Stimulated activated CD4-positive, alpha-beta T cell treated with anti-CD3 and anti-CD28 coated beads, Interleukin-2, amount 100 ng/mL, for 48 hours (primary cell): ENCODE data around the gene MRPS10.
"Not testable (repeated sequence)": the region's sequence is repeated elsewhere in the genome, so short reads cannot be mapped to it uniquely, and the experiment has no call there.

ENCODE experiments used
- DNase-seq, 2 donors: peaks; one replicate each; pipeline ENCODE4 v3.0.0-alpha.2; 2020

The MRPS10 gene

DNA sequence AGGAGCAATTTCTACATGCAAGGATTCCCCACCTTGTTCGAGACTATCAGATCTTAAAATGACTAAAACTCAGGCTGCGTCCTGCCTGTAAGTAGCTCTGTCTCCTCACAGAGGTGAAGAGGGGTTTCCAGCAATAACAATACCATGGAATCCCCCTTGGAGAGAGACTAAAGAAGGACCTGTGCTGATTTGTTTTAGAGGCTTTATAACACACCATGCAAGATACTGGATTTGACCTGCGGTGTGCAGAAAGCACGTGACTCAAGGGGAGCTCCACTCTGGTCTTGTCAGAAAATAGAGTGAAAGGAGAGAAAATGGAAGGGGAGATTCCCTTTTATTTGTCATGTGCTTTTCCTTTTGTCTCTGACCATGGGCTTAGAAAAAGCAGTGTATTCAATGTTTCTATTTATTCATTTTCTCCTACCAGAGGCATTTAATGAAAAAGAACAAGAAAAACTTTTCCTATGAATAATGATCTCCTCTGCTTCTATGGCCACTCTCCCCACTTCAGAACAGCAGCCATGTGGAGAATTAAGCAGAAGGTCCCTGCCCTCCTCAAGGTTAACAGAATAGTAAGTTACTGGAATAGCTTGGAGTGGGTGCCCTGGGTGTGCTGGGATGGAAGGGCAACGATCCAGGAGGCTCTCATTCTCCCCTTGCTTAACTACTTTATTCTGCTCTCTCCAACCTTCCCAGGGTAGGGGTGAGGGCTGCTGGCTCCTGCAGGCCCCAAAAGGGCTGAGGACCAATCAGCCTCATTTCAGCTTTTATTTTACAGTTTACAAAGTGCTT is 19.2 kb upstream of the MRPS10 start:
- DNase-seq = no peak

DNA sequence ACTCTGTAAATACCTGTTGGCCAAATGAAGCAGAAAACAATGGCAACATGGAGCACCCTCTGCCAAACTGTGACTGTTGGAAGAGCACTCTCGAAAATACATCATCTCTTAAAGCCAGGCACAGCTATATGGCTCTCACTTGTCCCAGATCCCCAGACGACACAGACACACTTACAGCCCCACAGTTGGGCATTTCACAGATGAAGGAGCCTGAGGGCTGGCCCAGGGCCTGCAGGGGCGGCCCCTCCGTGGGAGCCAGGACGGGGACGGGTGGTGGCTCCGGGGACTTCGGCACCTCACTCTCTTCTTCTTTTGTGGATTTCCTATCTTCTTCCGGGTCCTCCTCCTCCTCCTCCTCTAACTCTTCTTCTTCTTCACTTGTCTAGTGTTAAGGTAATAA is 18.4 kb upstream of the MRPS10 start:
- no peak for DNase-seq

DNA sequence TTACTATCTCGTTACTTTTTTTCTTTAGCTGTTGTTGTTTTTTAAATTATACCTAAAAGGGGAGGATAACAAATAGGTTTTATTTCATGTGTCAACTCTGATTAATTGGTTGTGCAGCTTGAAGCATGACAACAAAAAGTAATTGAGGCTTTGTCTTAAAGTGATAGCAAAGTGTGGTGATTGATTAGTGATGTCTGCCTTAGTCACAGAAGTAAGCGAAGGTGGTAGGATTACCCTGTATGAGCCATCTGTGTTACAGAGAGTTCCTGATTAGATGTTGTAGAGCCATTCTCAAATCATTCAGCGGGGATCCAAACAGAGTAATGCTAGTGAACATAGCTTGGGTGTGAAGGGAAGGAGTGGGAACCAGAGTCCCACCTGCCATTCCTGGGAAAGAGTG is 14.4 kb upstream of the MRPS10 start:
- DNase-seq = no peak

DNA sequence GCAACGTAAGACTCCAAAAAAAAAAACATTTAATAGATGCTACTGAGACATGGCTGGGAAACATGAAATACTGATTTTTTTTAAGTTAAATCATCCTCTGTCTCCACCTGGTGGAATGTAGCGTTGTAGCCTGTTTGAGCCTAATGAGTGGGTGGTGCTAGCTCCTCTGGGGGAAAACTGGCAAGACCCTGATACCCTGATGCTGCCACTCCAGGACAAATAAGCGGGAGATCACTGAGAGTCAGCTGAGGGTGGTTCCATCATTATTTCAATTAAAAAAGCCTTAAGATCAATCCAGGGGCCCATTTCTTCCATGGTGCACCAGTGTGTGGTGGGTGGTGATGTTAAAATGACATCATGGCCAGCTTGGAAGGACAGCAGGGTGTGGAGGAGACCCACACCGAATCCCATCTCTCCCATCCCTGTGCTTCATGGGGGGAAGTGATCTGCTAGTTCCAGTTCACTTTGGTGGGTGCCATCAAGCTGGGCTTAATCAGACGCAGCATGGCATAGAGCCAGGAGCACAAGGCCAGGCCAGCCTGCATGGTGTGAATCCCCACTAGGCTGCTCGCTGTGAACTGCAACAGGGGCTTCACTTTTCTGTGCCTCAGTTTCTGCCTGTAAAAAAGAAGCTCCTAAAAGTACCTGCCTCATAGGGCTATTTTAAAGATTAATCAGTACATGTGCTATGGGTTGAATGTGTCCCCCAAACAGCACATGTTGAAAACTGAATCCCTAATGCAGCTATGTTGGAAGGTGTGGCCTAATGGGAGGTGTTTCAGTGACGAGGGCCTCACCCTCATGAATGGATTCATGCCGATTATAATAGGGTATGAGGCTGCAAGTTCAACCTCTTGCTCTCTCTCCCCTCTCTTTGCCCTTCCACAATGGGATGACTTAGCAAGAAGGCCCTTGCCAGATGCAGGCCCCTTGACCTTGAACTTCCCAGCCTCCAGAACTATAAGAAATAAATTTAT is 13.0 kb upstream of the MRPS10 start:
- no peak for DNase-seq

DNA sequence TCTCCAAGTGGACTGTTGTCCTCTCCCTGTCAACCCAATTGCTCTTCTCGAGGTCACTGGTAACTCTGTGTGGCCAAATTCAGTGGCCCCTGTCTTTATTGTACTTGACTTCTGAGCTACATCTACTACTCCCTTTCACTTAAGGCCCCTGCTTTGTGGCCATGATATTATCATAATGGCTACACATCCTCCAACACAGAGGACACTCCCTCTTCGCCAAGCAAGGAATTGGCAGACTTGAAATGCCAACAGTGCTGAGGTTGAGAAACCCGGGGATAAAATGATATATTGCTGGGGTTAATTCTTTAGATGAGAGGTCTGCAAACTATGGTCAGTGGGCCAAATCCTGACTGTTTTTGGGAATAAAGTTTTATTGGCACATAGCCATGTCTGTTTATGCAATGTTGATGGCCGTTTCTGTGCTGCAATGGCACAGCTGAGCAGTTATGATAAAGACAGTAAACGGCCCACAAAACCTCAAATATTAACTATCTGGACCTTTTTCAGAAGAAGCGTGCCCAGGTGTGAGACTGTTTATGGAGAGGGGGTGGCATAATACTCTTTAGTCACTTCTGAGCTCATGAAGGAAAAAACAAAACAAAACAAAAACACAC is 12.0 kb upstream of the MRPS10 start:
- no peak for DNase-seq

DNA sequence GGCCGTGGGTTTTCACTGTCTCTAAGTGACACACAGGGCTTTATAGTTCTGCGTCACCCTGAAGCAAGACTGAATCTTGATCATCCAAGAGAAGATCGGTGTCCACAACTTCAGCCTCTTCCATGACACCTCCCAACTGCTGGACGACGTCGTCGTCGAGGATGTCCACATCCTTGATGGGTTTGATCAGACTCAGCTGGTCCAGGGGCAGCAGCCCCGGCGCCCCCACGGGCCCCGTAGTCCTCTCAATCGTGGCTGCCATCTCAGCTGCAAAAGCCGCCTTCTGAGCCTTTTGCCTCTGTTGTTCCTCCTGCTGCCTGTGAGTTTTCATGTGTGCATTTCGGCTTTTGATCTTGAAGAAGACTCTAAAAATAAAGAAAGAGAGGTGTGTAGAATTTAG is 10.6 kb upstream of the MRPS10 start:
- DNase-seq = no peak

DNA sequence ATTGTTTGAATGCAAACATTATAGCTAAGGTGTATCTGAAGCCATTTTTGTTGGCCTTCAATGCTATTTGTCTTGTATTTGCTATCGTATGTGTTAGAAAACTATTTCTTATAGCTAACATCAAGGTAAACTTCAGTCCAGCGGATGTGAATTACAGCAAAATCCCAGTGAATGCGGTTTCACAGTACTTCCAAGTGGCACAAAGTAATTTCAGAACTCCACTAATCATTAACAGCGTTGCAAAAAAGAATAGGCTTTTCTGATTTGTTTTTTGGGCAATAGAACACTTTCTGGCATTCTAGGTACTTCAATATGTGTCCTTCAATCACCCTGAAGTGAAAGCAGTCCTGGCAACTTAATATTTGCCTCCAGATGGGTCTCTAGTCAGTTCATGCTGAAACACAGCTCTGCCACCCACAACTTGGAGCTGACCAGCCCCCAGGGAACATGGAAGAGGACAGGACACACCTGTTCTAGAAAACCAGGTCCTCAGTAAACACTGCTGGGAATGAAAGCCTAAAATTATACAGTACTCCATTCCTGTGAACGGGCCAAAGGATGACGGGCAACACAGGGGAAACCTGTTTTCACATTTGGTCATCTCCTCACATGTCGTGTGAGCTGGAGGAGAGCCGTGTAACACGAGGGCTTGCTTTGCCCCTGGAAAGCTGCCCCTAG is 9.7 kb upstream of the MRPS10 start:
- no peak for DNase-seq

DNA sequence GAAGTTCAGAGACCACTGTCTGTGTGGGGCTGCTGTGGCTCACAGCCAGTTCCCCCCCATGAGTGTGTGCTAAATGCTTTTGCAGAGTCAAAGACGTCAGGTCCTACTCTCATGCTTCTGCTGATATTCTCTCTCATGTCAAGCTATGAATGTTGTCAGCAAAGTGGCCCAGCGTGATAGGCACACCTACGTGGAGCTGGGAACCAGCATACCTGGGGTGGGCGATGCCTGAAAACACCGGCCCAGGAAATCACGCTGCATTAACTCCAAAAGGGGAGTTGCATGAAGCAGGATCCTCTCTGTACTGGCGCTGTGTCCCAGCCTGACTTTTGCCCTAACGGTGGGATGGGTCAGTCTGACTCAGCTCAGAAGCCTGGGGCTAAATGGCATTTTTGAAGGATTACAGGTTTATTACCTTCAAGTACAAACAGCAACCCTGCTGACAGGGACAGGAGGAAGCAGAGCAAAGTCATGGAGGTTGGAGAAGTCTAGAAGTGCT is 9.0 kb upstream of the MRPS10 start:
- no peak for DNase-seq

DNA sequence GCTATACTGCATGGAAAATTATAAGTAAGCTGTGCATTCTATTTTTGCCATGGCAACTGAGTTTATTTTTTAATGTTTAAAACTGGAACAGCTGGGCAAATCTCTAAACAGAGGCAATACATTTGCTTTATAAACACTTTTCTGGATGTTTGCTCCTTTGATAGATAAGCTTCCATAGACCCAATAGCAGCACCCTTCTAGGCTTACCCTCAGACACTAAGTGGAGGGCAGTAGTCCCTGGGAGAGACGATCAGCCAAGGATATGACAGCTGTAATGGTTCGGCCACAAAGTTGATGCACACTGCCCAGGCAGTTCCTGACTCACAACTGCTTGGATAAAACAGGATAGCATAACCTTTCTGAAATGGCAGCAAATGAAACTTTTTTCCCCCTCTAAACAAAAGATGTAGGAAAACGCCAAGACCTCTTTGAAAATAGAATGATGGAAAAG is 8.5 kb upstream of the MRPS10 start:
- no peak for DNase-seq

DNA sequence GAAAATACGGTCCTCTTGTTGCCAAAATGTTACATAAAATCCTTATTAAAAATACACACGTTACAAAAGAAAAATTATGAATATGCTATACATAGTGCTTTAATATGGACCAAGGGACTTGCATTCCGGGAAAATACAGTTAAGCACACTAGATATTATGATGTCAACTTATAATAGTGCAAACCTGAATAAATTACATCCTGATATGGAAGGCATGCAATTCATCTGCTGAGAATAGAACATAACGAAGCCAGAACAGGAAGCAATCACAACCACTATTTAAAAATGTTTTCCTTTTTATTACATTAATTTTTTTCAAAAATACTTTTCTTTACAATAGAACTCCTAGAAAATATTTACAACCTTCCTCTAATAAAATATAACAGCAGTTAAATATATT is 7.8 kb upstream of the MRPS10 start:
- DNase-seq = no peak

DNA sequence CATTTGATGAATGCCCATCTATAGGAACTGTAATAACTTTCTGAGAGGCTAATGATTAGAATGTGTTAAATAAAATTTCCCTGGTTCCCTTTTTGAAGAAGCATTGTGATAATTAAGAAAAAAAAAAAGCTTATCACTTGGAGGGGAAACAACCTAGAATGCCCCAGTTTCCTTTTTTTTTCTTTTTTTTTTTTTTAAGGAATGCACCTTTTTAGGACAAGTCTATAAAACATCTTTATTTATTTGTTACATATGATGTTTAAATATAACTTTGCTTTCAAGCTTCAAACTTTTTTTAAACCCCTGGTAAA is 7.3 kb upstream of the MRPS10 start:
- no peak for DNase-seq

DNA sequence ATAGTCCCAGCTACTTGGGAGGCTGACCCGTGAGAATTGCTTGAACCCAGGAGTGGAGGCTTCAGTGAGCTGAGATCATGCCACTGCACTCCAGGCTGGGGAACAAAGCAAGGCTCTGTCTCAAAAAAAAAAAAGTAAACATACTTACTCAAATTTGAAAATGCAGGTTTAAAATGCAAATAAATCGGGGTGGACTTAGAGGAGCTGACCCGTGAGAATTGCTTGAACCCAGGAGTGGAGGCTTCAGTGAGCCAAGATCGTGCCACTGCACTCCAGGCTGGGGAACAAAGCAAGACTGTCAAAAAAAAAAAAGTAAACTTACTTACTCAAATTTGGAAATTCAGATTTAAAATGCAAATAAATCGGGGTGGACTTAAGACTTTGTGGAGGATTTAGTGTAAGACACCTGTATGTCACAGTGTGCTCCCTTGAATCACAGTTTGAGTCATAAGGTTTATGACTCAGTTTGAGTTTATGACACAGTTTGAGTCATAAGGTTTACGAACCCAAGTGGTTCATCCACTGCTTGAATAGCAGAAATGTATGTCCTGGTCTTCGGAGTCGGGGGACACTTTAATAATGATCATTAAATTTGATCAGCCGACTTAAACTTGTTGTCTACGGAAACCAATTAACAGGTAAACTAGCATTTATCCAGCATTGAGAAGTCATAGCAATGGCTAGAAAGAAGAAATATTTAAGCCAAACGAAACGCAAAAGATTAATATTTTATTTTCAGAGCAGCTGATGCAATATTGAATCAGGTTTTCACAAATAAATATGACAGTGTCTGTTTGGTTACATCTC is 6.8 kb upstream of the MRPS10 start:
- DNase-seq = no peak

DNA sequence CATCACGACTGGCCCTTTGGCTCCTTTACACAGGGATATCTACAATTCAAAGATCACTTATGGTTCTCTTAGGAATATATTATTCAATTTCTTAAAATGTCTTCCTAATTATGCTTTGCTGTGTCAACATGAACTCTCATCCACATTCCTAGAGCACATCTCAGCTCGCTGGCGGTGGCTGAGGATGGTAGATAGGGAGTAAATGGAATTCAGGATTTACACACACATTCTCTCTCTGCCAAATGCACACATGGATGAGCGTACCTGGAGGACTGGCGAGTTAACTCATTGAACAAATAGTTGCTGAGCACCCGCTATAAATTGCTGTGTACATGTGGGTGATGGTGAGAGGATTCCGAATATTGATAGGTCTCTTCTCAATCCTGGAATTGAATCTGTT is 4.8 kb upstream of the MRPS10 start:
- DNase-seq = no peak

DNA sequence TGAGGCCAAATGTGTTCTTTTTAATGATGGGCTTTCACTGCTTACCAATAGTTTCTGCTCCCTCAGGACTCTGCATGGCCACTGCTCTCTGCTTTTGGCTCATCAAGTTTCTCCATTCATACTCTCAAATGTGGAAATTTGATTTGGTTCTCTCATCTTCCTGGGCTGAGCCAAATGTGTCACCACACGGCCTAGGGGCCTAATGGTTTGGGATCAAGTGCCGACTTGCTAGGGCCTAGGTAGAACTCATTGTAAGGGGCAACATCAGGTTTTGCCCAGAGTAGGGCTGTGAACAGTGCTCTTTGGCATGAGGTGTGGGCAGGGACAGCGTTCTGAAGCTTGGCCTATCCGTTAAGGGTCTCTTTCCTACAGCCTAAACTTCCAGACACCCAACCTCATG is 3.9 kb upstream of the MRPS10 start:
- no peak for DNase-seq

DNA sequence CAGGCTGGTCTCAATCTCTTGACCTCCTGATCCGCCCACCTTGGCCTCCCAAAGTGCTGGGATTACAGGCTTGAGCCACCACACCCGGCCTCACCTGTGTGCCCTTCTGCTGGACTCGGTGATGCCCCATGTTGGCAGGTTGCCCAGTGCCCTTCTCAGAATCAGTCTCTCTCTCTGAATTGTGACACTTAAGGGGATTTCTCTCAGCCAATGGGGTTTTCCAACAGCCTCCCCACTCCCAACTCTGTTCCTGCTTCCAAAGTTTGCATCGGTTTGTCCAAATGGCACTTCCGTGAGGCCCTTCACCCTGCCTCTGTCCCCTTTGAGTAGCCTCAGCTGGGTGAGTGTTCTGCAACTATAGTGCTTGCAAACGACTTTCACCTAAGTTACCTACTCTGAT is 3.1 kb upstream of the MRPS10 start:
- DNase-seq = no peak

DNA sequence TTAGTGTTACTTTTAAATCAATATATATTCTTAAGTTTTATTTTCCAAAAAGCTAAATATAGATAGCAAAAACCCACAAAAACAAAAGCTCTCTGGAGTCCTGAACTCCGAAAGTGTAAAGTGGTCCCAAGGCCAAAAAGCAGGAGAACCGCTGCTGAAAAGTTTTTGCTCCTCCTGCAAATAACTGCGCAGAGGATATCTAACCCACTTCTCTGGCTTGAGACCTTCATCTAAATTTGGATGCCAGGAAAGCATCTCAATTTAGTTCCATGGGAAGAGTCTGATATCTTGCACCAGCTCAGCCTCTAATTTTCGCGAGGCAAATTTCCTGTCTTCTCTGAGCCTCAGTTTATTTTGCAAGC is 523 bp downstream of the MRPS10 start:
- no peak for DNase-seq

DNA sequence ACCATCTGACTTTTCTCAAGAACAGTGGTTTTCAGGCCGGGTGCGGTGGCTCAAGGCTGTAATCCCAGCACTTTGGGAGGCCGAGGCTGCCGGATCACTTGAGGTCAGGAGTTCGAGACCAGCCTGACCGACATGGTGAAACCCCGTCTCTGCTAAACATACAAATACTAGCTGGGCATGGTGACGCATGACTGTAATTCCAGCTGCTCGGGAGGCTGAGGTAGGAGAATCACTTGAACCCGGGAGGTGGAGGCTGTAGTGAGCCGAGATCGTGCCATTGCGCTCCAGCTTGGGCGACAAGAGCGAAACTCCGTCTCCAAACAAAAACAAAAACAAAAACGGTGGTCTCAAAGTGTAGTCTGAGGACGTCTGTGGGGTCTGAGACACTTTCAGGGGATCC is 1.2 kb downstream of the MRPS10 start:
- DNase-seq = not testable (repeated sequence)

DNA sequence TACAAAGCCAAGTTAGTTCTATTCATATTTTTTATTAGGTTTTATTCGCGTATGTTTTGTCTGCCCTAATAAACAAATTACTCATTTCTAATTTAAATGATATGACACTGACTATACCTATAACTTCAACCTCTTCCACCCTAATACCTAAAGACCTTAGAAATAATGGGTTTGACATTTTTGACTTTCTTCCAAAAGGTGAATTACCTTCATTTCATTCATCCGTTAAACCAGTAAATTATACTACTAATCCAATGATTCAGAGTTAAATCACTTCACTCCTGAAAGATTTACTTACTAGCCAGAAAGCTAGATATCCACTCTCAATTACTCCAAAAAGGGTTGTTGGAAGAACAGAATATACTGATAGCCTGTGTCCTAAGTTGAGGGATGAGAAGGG is 5.2 kb downstream of the MRPS10 start:
- no peak for DNase-seq

DNA sequence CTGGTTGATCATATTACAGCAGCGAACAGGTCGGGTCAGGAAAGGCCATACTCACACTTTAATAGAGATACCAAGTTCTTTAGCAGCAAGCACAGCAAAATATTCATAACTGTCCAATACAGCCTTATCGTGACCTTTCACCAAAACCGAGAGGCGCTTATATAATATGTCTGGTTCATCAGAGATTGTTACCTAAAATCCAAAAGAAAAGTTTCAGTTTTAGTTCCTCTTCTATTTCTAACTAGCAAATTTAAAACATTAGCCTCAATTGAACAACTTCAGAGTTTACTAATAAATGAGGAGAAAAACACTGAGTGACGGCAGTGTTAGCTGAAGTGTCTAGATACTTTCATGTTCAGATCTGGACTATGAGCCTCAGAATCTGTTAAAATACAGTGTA is 5.9 kb downstream of the MRPS10 start:
- DNase-seq = no peak

DNA sequence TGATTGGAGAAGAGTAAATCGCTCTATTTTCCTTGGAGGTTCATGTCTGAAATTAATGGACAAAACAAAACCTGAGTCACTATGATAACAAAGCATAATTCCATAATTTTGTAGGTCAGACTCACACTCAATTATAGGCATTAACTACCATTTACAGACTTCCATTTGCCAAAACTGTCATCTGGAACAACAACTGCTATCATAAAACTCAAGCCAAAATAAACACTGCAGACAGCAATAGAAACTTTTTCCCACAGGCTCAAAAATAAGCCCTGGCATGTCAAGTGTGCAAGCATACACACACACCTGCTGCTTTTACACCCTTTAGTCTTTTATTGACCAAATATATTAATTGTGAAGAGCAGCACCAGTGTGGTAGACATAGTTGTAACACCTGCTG is 7.1 kb downstream of the MRPS10 start:
- no peak for DNase-seq

DNA sequence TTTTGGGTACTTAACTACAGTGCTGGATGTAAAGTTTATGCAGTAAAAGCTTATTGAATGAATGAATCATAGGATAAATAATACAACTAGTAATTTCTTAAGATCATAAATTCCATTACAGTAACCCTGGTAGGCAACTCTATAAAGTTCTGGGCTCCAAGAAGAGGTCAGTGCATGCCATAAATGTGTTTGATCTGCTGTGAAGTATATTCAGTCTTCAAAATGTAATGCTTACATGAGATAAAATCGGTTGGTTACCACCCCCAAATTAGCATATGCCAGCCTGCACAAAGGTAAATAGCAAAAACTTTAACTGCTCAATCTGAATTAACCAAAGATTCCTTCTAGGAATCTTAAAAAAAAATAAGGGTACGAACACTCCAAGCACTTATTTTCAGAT is 10.1 kb downstream of the MRPS10 start:
- DNase-seq = not testable (repeated sequence)

DNA sequence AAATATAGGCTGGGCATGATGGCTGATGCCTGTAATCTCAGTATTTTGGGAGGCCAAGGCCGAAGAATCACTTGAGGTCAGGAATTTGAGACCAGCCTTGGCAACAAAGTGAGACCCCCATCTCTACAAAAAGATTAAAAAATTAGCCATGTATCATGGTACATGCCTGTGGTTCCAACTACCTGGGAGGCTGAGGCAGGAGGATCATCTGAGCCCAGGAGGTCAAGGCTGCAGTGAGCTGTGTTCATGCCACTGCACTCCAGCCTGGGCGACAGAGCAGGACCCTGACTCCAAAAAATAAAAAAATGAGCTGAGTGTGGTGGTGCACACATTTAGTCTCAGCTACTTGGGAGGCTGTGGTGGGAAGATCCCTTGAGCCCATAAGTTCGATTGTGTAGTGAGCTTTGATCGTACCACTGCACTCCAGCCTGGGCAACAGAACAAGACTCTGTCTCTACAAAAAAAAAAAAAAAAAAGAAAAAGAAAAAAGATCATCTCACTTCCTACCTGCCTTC is 12.8 kb downstream of the MRPS10 start:
- DNase-seq = no peak
